Hepatocyte (in vitro differentiated cells): ENCODE data around the gene ACOXL. TPM values are rescaled to one million over a fixed set of nuclear protein-coding genes. Genes with fewer than 3 reads are reported as not detected.

ENCODE experiments used
- DNase-seq: peaks from one replicate; pipeline ENCODE4 v3.0.0-alpha.2; 2016; ENCODE audit warnings: low spot score
- H2AFZ ChIP-seq: fragments of 200-600 bp; sonication (generic); 2 replicates; pipeline ENCODE4 v1.6.0; 2016; ENCODE audit warnings: antibody characterized with exemption, mild to moderate bottlenecking
- H3K27ac ChIP-seq: fragments of 200-600 bp; sonication (generic); 2 replicates; pipeline ENCODE4 v1.5.1; 2016; ENCODE audit warnings: mild to moderate bottlenecking
- H3K27me3 ChIP-seq: fragments of 200-600 bp; sonication (generic); 2 replicates; pipeline ENCODE4 v1.6.1; 2016
- H3K36me3 ChIP-seq: fragments of 200-600 bp; sonication (generic); replicated peaks from 2 replicates; pipeline ENCODE4 v1.5.1; 2016; ENCODE audit warnings: low read depth; ENCODE audit not compliant: insufficient read depth
- H3K4me1 ChIP-seq: fragments of 200-600 bp; sonication (generic); 2 replicates; pipeline ENCODE4 v1.5.1; 2016; ENCODE audit warnings: mild to moderate bottlenecking, moderate library complexity; ENCODE audit not compliant: insufficient read depth
- H3K4me2 ChIP-seq: fragments of 200-600 bp; sonication (generic); 2 replicates; pipeline ENCODE4 v1.6.0; 2016
- H3K4me3 ChIP-seq: fragments of 200-600 bp; sonication (generic); 2 replicates; pipeline ENCODE4 v1.5.1; 2016; ENCODE audit warnings: mild to moderate bottlenecking
- H3K79me2 ChIP-seq: fragments of 200-600 bp; sonication (generic); 2 replicates; pipeline ENCODE4 v1.6.0; 2017; ENCODE audit warnings: mild to moderate bottlenecking
- H3K9me2 ChIP-seq: fragments of 200-600 bp; sonication (generic); replicated peaks from 2 replicates; pipeline ENCODE4 v1.6.0; 2017; ENCODE audit warnings: mild to moderate bottlenecking; ENCODE audit not compliant: insufficient read depth
- H3K9me3 ChIP-seq: fragments of 200-600 bp; sonication (generic); 2 replicates; pipeline ENCODE4 v1.5.1; 2016; ENCODE audit warnings: low read depth, mild to moderate bottlenecking
- H4K20me1 ChIP-seq: fragments of 200-600 bp; sonication (generic); 2 replicates; pipeline ENCODE4 v1.6.0; 2016; ENCODE audit warnings: mild to moderate bottlenecking; ENCODE audit not compliant: insufficient read depth, poor library complexity, severe bottlenecking
- CTCF ChIP-seq: fragments of 200-600 bp; sonication (generic); IDR thresholded peaks from 2 replicates; pipeline ENCODE4 v1.5.1; 2016; ENCODE audit warnings: antibody characterized with exemption, mild to moderate bottlenecking; ENCODE audit not compliant: poor library complexity
- EZH2 ChIP-seq: fragments of 200-600 bp; sonication (generic); IDR thresholded peaks from 2 replicates; pipeline ENCODE4 v1.6.1; 2016; ENCODE audit warnings: antibody characterized with exemption, mild to moderate bottlenecking, borderline replicate concordance
- EZH2phosphoT487 ChIP-seq: fragments of 200-600 bp; sonication (generic); IDR thresholded peaks from one replicate; pipeline ENCODE4 v1.6.1; 2018; ENCODE audit warnings: antibody characterized with exemption, mild to moderate bottlenecking, low read depth, moderate library complexity; ENCODE audit not compliant: unreplicated experiment, severe bottlenecking
- WGBS: methylation state at CpG from one replicate; pipeline ENCODE4 v1.1.6; 2016; ENCODE audit warnings: low lambda C conversion rate; ENCODE audit errors: missing lambda C conversion rate; 5-methylcytosine and 5-hydroxymethylcytosine counted together
- polyA plus RNA-seq: library from polyadenylated mRNA; unstranded; fragments of >200 nt; fragmentation: Nextera tagmentation; extraction: Ambion mirVana; gene quantifications from 2 replicates; pipeline ENCODE4 v1.2.1, GENCODE V29; 2016
- total RNA-seq: library from RNA; depleted of rRNA; stranded (reverse); fragments of >200 nt; gene quantifications from 2 replicates; pipeline ENCODE4 v1.2.3, GENCODE V29; 2014

Gene ACOXL
- total and polyA plus RNA-seq, 2 experiments from 2014 or later, result 0.23 to 1.1 TPM

- TF ChIP-seq EZH2phosphoT487, result no peak
- TF ChIP-seq EZH2, result no peak
- no peak for TF ChIP-seq CTCF
- DNase-seq, result no peak
- no peaks in the 10 kb centered on the region for H3K27me3 ChIP-seq
- H4K20me1 ChIP-seq, result no peaks in the 10 kb centered on the region
- no peaks in the 10 kb centered on the region for H3K36me3 ChIP-seq
- no peak overlapping the region for H3K4me3 ChIP-seq
- H3K4me2 ChIP-seq, result no peak overlapping the region
- H3K4me1 ChIP-seq, result peaks cover 47% of the 10 kb centered on the region
- 72% methylated on average over 7 of the region's 7 CpGs for WGBS
- H3K79me2 ChIP-seq, result no peaks in the 10 kb centered on the region
- H3K9me3 ChIP-seq, result no peaks in the 10 kb centered on the region
- H2AFZ ChIP-seq, result peak overlapping the region; percentile 46
- no peaks in the 10 kb centered on the region for H3K9me2 ChIP-seq
- H3K27ac ChIP-seq, result peak overlapping the region; percentile 93
Measured at GRCh38 chr2:111029181-111029927, 297.0 kb downstream of the ACOXL start.

GRCh38 chr2:111030260-111030891, 298.0 kb downstream of the ACOXL start:
- Histone ChIP-seq H3K27me3 (no peaks in the 10 kb centered on the region), H3K9me3 (no peaks in the 10 kb centered on the region), H3K4me1 (peaks cover 51% of the 10 kb centered on the region), H3K27ac (peak overlapping the region; percentile 93), H2AFZ (peak overlapping the region; percentile 46), H4K20me1 (no peaks in the 10 kb centered on the region), H3K79me2 (no peaks in the 10 kb centered on the region), H3K4me3 (no peak overlapping the region), H3K4me2 (peak overlapping the region; percentile 35), H3K9me2 (no peaks in the 10 kb centered on the region), H3K36me3 (no peaks in the 10 kb centered on the region)
- WGBS, result 38% methylated on average over 10 of the region's 10 CpGs
- TF ChIP-seq CTCF (no peak), EZH2 (no peak), EZH2phosphoT487 (no peak)
- DNase-seq, result no peak

GRCh38 chr2:111030945-111031344, 298.6 kb downstream of the ACOXL start:
- H3K27ac ChIP-seq, result peak overlapping the region; percentile 93
- H3K36me3 ChIP-seq, result no peaks in the 10 kb centered on the region
- DNase-seq, result no peak
- no peaks in the 10 kb centered on the region for H3K79me2 ChIP-seq
- H2AFZ ChIP-seq, result no peak overlapping the region
- H3K9me2 ChIP-seq, result no peaks in the 10 kb centered on the region
- H3K9me3 ChIP-seq, result no peaks in the 10 kb centered on the region
- no peak overlapping the region for H3K4me3 ChIP-seq
- no peaks in the 10 kb centered on the region for H4K20me1 ChIP-seq
- TF ChIP-seq EZH2 (no peak), EZH2phosphoT487 (no peak), CTCF (no peak)
- WGBS, result 49% methylated on average over 2 of the region's 2 CpGs
- H3K4me2 ChIP-seq, result peak overlapping the region; percentile 35
- peaks cover 51% of the 10 kb centered on the region for H3K4me1 ChIP-seq
- no peaks in the 10 kb centered on the region for H3K27me3 ChIP-seq
